GM12872 (cell line): ENCODE measurements around the gene RAB3A.

ENCODE experiments used
- TF ChIP-seq, protein P1 (sequence below): IDR thresholded peaks from 3 replicates; pipeline ENCODE4 v1.5.1; 2011; ENCODE audit warnings: low read depth, mild to moderate bottlenecking, low read length, moderate library complexity; ENCODE audit not compliant: insufficient read depth

The RAB3A gene

DNA sequence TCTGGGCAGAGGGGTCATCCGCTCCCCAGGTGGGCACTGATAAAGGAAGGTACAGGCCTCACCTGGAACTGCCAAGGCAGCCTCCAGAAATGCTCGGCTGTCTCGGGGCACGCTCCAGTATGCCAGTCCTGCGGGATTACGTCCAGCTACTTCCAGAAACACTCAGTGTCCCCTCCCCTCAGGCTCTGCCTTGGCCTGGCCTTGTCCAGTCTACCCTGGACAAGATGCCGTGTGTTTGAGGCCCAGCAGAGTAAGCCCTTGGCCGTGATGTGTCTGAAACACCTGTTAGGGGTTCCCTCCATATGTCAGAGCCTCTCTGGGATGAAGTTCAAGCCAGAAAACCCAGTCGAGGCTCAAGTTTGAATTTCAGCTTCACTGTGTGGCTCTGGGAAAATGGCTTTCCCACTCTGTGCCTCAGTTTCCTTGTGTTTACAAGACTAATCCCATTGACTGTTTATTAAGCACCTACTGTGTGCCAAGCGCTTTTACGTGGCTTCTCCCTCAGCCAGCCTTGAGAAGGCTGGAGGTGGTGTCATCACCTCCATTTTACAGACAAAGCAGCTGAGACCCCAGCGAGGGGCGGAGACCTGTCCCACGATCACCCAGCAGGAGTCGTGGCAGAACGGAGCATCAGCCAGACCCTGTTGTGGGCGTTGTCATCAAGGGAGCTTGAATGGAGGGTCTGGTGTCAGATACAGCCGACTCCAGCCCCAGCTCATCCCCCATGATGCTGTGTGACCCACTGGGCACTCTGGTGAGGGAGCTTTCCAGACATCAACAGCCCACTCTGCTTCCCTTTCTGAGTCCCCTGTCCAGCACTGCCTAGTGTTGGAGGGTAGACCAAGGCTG lies 52.8 kb downstream of the RAB3A start:
- TF ChIP-seq, protein P1, sequence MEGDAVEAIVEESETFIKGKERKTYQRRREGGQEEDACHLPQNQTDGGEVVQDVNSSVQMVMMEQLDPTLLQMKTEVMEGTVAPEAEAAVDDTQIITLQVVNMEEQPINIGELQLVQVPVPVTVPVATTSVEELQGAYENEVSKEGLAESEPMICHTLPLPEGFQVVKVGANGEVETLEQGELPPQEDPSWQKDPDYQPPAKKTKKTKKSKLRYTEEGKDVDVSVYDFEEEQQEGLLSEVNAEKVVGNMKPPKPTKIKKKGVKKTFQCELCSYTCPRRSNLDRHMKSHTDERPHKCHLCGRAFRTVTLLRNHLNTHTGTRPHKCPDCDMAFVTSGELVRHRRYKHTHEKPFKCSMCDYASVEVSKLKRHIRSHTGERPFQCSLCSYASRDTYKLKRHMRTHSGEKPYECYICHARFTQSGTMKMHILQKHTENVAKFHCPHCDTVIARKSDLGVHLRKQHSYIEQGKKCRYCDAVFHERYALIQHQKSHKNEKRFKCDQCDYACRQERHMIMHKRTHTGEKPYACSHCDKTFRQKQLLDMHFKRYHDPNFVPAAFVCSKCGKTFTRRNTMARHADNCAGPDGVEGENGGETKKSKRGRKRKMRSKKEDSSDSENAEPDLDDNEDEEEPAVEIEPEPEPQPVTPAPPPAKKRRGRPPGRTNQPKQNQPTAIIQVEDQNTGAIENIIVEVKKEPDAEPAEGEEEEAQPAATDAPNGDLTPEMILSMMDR = no peak

DNA sequence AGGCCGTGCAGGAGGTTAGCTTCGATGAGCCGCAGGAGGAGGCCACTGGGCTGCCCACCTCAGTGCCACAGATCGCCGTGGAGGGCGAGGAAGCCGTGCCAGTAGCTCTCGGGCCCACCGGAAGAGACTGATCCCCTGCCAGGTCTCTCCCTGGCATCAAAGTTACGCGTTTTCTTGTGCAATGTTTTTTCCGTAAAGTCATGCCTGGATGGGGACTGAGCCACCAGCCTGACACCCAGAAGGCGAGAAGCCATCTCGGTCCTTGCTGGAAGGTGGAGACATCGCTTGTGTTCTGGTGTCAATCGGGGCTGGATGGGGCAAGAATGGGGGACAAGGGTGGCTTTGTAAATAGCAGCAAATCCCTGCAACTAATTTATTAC lies 54.3 kb downstream of the RAB3A start:
- TF ChIP-seq, protein P1 = no peak

DNA sequence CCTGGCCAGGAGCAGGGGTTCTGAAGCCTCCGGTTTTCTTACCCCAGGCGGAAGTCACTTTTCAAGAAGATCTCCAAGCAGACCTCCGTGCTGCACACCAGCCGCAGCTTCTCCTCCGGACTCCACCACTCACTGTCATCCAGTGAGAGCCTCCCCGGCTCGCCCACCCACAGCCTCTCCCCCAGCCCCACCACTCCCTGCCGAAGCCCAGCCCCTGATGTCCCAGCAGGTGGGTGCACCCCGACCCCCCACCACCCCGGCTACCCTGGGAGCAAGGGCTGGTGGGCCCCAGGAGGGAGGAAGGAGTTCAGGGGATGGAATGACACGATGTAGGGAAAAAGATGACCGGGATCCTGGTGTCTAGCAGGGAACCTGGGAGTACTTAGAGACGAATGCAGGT lies 56.4 kb downstream of the RAB3A start:
- TF ChIP-seq, protein P1 = no peak
